IMR-90 (cell line): ENCODE measurements around the gene RTBDN. TPM values are rescaled to one million over a fixed set of nuclear protein-coding genes. Genes with fewer than 3 reads are reported as not detected.

Experiments used
- ATAC-seq: fragments of 200-7000 bp; cut with Tn5 transposase; 2 replicates; pipeline ENCODE4 v1.9.1; 2020; ENCODE audit warnings: low read depth, mild to moderate bottlenecking, moderate library complexity
- BruUV-seq: library from RNA; stranded (reverse); fragments of 400-500 nt; replicated peaks from 2 replicates; lab custom pipeline; 2021; lab: Mats Ljungman, UMichigan
- CTCF ChIA-PET: fragments of 300-600 bp; formaldehyde crosslinking; extraction: SDS; loops from one replicate; lab custom pipeline; 2021; ENCODE audit warnings: antibody characterized with exemption; lab: Yijun Ruan, JAX
- POLR2A ChIA-PET: fragments of 300-600 bp; sonication (Branson Sonifier 250); formaldehyde crosslinking; loops from one replicate; lab custom pipeline; 2022; ENCODE audit warnings: antibody characterized with exemption; ENCODE audit not compliant: unreplicated experiment; lab: Charles Lee
- DNase-seq: peaks from one replicate; pipeline ENCODE4 v3.0.0; 2013
- H2AFZ ChIP-seq: replicated peaks from 2 replicates; pipeline ENCODE3; 2013; ENCODE audit warnings: low read length, mild to moderate bottlenecking; ENCODE audit not compliant: poor library complexity
- H2AK5ac ChIP-seq: 2 replicates; pipeline ENCODE4 v1.6.1; 2013; ENCODE audit warnings: low read depth, low read length, inconsistent platforms
- H2AK9ac ChIP-seq: replicated peaks from 2 replicates; pipeline ENCODE3; 2013; ENCODE audit warnings: mild to moderate bottlenecking, low read depth, low read length, moderate library complexity; ENCODE audit not compliant: poor library complexity
- H2BK120ac ChIP-seq: 2 replicates; pipeline ENCODE4 v1.6.1; 2013; ENCODE audit warnings: low read depth, low read length, inconsistent platforms
- H2BK15ac ChIP-seq: 3 replicates; pipeline ENCODE4 v1.6.1; 2013; ENCODE audit warnings: low read depth, low read length, inconsistent platforms
- H2BK20ac ChIP-seq: 2 replicates; pipeline ENCODE4 v1.6.1; 2013; ENCODE audit warnings: low read depth, mild to moderate bottlenecking, inconsistent platforms, low read length, moderate library complexity
- H2BK5ac ChIP-seq: 2 replicates; pipeline ENCODE4 v1.6.1; 2013; ENCODE audit warnings: mild to moderate bottlenecking, low read depth, low read length, inconsistent platforms; ENCODE audit not compliant: poor library complexity, severe bottlenecking
- H3K14ac ChIP-seq: replicated peaks from 2 replicates; pipeline ENCODE4 v1.6.1; 2013; ENCODE audit warnings: low read depth, low read length, inconsistent platforms
- H3K18ac ChIP-seq: 2 replicates; pipeline ENCODE4 v1.6.1; 2013; ENCODE audit warnings: low read depth, low read length, control low read depth
- H3K23ac ChIP-seq: 2 replicates; pipeline ENCODE4 v1.6.1; 2013; ENCODE audit warnings: low read depth, low read length, inconsistent platforms
- H3K27ac ChIP-seq: 2 replicates; pipeline ENCODE4 v1.5.1; 2013; ENCODE audit warnings: mild to moderate bottlenecking, control low read depth, low read length; ENCODE audit not compliant: insufficient read depth
- H3K27me3 ChIP-seq: 2 replicates; pipeline ENCODE4 v1.6.1; 2013; ENCODE audit warnings: low read length; ENCODE audit not compliant: control insufficient read depth, insufficient read depth
- H3K36me3 ChIP-seq: 2 replicates; pipeline ENCODE4 v1.6.1; 2013; ENCODE audit warnings: low read length, mixed read lengths; ENCODE audit not compliant: control insufficient read depth, insufficient read depth
- H3K4ac ChIP-seq: 2 replicates; pipeline ENCODE4 v1.6.1; 2013; ENCODE audit warnings: low read depth, low read length, inconsistent platforms
- H3K4me1 ChIP-seq: 2 replicates; pipeline ENCODE4 v1.6.1; 2013; ENCODE audit warnings: low read length, mixed read lengths; ENCODE audit not compliant: control insufficient read depth, insufficient read depth
- H3K4me2 ChIP-seq: 2 replicates; pipeline ENCODE4 v1.6.1; 2013; ENCODE audit warnings: low read depth, mild to moderate bottlenecking, control low read depth, low read length, moderate library complexity
- H3K4me3 ChIP-seq: 2 replicates; pipeline ENCODE4 v1.5.1; 2013; ENCODE audit warnings: low read depth, mild to moderate bottlenecking, control low read depth, low read length, moderate library complexity; ENCODE audit not compliant: insufficient read depth
- H3K56ac ChIP-seq: 2 replicates; pipeline ENCODE4 v1.6.1; 2013; ENCODE audit warnings: low read length, inconsistent platforms; ENCODE audit not compliant: insufficient read depth; ENCODE audit errors: extremely low read depth
- H3K79me1 ChIP-seq, 2 experiments: 2 replicates each; pipeline ENCODE4 v1.6.1; 2013; ENCODE audit warnings: low read length in 2 of 2, inconsistent platforms in 1 of 2, low read depth in 1 of 2
- H3K9ac ChIP-seq: 2 replicates; pipeline ENCODE4 v1.6.1; 2013; ENCODE audit warnings: low read depth, low read length, control low read depth
- H3K9me1 ChIP-seq: 2 replicates; pipeline ENCODE4 v1.6.1; 2013; ENCODE audit warnings: low read length, inconsistent platforms; ENCODE audit not compliant: insufficient read depth
- H3K9me3 ChIP-seq: 2 replicates; pipeline ENCODE4 v1.6.1; 2013; ENCODE audit warnings: low read length; ENCODE audit not compliant: control insufficient read depth, insufficient read depth
- H4K20me1 ChIP-seq: 2 replicates; pipeline ENCODE4 v1.6.1; 2013; ENCODE audit warnings: low read length, inconsistent platforms; ENCODE audit not compliant: insufficient read depth
- H4K5ac ChIP-seq: 2 replicates; pipeline ENCODE4 v1.6.1; 2013; ENCODE audit warnings: mild to moderate bottlenecking, low read depth, low read length, control low read depth
- H4K8ac ChIP-seq, 2 experiments: 2 replicates each; pipeline ENCODE4 v1.6.1; 2013; ENCODE audit warnings: low read depth in 2 of 2, low read length in 2 of 2, control low read depth in 1 of 2, inconsistent platforms in 1 of 2
- H4K91ac ChIP-seq: 2 replicates; pipeline ENCODE4 v1.6.1; 2013; ENCODE audit warnings: low read depth, low read length, inconsistent platforms; ENCODE audit not compliant: insufficient read depth
- BHLHE40 ChIP-seq: fragments of 150-350 bp; IDR thresholded peaks from 2 replicates; pipeline ENCODE4 v1.6.1; 2016; ENCODE audit warnings: mild to moderate bottlenecking, low read depth, low read length
- FOS ChIP-seq: fragments of 150-350 bp; IDR thresholded peaks from 2 replicates; pipeline ENCODE4 v1.6.1; 2016; ENCODE audit warnings: low read depth, low read length
- WGBS, 2 experiments: methylation state at CpG; one replicate each; pipeline versions ENCODE4 v1.1.5 to v1.1.7; 2013; ENCODE audit warnings: missing lambda C conversion rate in 2 of 2; ENCODE audit not compliant: insufficient read length in 1 of 2; ENCODE audit errors: extremely low coverage in 2 of 2; 5-methylcytosine and 5-hydroxymethylcytosine counted together
- dilution Hi-C: fragments of 300-500 bp; cut with HindIII; formaldehyde crosslinking; loops from one replicate; pipeline ENCODE4 v1.14.3; 2018; ENCODE audit warnings: low sequenced_read_pairs; ENCODE audit not compliant: unreplicated experiment
- in situ Hi-C: fragments of 300-500 bp; cut with MboI; formaldehyde crosslinking; loops from 3 replicates; pipeline ENCODE4 v1.14.3; 2019; ENCODE audit warnings: low sequenced_read_pairs, inconsistent platforms, mixed read lengths
- intact Hi-C: fragments of 100-400 bp; cut with micrococcal nuclease; formaldehyde crosslinking; loops from 2 replicates; pipeline ENCODE4 v1.10.0; 2022
- polyA plus RNA-seq, 3 experiments: library from polyadenylated mRNA; depleted of rRNA; stranded (reverse); fragments of >200 nt; gene quantifications; 2 replicates each; pipeline ENCODE4 v1.2.3, GENCODE V29; 2012; ENCODE audit warnings: low replicate concordance in 1 of 3
- total RNA-seq: library from RNA; depleted of rRNA; stranded (reverse); fragments of >200 nt; gene quantifications from 2 replicates; pipeline ENCODE4 v1.2.3, GENCODE V29; 2012

Gene RTBDN
- total and polyA plus RNA-seq, 2 of the 4 experiments (the other 2 are of a cell fraction), result 0.07 TPM; not detected in 1

- H2AK9ac ChIP-seq, result no peak overlapping the region
- no peaks in the 10 kb centered on the region for H3K9me3 ChIP-seq
- POLR2A ChIA-PET, result no interaction called here
- H3K27ac ChIP-seq, result no peak overlapping the region
- no peak overlapping the region for H4K5ac ChIP-seq
- no peak overlapping the region for H3K9ac ChIP-seq
- no peak overlapping the region for H2BK20ac ChIP-seq
- no peak overlapping the region for H3K4ac ChIP-seq
- no TSS peak for BruUV-seq
- no peaks in the 10 kb centered on the region for H3K9me1 ChIP-seq
- in situ Hi-C loops, result loop anchor here (25.0 kb wide), 1 partner anchor 1040 kb away; no protein-coding TSS in a partner anchor
- H2BK5ac ChIP-seq, result no peak overlapping the region
- intact Hi-C loops, result no loop called here
- H4K20me1 ChIP-seq, result peaks cover 12% of the 10 kb centered on the region
- peaks cover 4 to 34% of the 10 kb centered on the region in 2 experiments; a peak in 3 of 4 replicates for H3K79me1 ChIP-seq
- H4K91ac ChIP-seq, result no peak overlapping the region
- H3K56ac ChIP-seq, result no peak overlapping the region
- H3K18ac ChIP-seq, result no peak overlapping the region
- peaks cover 9% of the 10 kb centered on the region for H3K36me3 ChIP-seq
- dilution Hi-C loops, result no loop called here
- no peak overlapping the region for H3K14ac ChIP-seq
- H2AK5ac ChIP-seq, result no peak overlapping the region
- CTCF ChIA-PET, result interaction anchor here (0.7 to 4.1 kb wide), 2 partner anchors 31 to 40 kb away, joined by 3 to 30 read pairs; no protein-coding TSS in a partner anchor
- H3K23ac ChIP-seq, result no peak overlapping the region
- DNase-seq (no peak), ATAC-seq (no peak)
- WGBS, 2 experiments, result 90% methylated on average over 2 of the region's 6 CpGs; no CpG with 5 or more reads in 1 of the 2 experiments
- H3K27me3 ChIP-seq, result no peaks in the 10 kb centered on the region
- TF ChIP-seq BHLHE40 (no peak), FOS (no peak)
- H2AFZ ChIP-seq, result no peak overlapping the region
- no peak overlapping the region for H2BK120ac ChIP-seq
- H3K4me3 ChIP-seq, result no peak overlapping the region
- no peak overlapping the region for H3K4me2 ChIP-seq
- no peak overlapping the region for H2BK15ac ChIP-seq
- peaks cover 6% of the 10 kb centered on the region for H3K4me1 ChIP-seq
- H4K8ac ChIP-seq, result no peak overlapping the region
Measured at GRCh38 chr19:12797141-12797587, 37.2 kb downstream of the RTBDN start.
